Measurements from ENCODE around the gene R3HDM4. TPM values are rescaled to one million over a fixed set of nuclear protein-coding genes. Genes with fewer than 3 reads are reported as not detected.
A peak's percentile ranks its signal among the peaks of the same experiment; 100 is the strongest.
"Not testable (repeated sequence)": the region's sequence is repeated elsewhere in the genome, so short reads cannot be mapped to it uniquely, and the experiment has no call there.

The R3HDM4 gene
- total RNA-seq, 1 experiment from 2014 or later = 55.8 TPM

DNA sequence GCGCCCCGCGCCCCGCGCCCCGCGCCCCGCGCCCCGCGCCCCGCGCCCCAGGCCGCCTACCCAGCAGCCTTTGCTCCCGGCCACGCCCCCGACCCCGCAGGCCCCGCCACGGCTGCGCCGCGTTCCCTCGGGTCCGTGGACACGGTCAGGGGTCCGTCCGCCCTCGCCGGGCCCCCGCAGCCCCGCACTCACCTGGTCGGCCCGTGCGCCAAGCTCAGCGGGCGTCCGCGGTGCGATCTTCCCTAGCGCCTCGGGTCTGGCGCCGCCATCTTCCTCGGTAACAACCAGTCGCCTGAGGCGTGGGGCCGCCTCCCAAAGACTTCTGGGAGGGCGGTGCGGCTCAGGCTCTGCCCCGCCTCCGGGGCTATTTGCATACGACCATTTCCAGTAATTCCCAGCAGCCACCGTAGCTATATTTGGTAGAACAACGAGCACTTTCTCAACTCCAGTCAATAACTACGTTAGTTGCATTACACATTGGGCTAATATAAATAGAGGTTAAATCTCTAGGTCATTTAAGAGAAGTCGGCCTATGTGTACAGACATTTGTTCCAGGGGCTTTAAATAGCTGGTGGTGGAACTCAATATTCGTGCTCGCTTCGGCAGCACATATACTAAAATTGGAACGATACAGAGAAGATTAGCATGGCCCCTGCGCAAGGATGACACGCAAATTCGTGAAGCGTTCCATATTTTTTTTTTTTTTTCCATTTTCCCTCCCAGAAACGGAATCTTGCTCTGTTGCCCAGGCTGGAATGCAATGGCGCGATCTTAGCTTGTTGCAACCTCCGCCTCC, 19.9 kb downstream of the R3HDM4 start, which contains the start of the genes MED16 and RNU6-9:
Gene MED16, minus strand, starts transcription at position 294 of the 796 bp plus-strand sequence. CDS start 2,056 bp downstream, outside the sequence.
Gene RNU6-9, plus strand, starts transcription at position 591 of the 796 bp plus-strand sequence.
- peaks cover 10% of the 10 kb centered on the region; the same call in 1 of the 2 replicates for H4K20me1 ChIP-seq (ENCODE audit: insufficient read depth)
- H3K4me3 ChIP-seq = peak within 1 kb of the TSS; percentile 85
- intact Hi-C loops (cut with micrococcal nuclease; ENCODE audit: unreplicated experiment) = no loop called here
- TSS peak; percentile 100 for BruUV-seq (replicated peaks)
- TF ChIP-seq, protein P1, sequence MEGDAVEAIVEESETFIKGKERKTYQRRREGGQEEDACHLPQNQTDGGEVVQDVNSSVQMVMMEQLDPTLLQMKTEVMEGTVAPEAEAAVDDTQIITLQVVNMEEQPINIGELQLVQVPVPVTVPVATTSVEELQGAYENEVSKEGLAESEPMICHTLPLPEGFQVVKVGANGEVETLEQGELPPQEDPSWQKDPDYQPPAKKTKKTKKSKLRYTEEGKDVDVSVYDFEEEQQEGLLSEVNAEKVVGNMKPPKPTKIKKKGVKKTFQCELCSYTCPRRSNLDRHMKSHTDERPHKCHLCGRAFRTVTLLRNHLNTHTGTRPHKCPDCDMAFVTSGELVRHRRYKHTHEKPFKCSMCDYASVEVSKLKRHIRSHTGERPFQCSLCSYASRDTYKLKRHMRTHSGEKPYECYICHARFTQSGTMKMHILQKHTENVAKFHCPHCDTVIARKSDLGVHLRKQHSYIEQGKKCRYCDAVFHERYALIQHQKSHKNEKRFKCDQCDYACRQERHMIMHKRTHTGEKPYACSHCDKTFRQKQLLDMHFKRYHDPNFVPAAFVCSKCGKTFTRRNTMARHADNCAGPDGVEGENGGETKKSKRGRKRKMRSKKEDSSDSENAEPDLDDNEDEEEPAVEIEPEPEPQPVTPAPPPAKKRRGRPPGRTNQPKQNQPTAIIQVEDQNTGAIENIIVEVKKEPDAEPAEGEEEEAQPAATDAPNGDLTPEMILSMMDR (conservative IDR thresholded peaks at IDR 0.05) = no peak
- TF ChIP-seq EZH2 (IDR thresholded peaks at IDR 0.05; ENCODE audit: low read depth) = no peak
- H3K36me3 ChIP-seq (ENCODE audit: low read depth) = no peaks in the 10 kb centered on the region
- no peaks in the 10 kb centered on the region for H3K27me3 ChIP-seq (ENCODE audit: insufficient read depth, low read depth)
- H3K9me2 ChIP-seq (ENCODE audit: insufficient read depth) = no peaks in the 10 kb centered on the region
- H3K4me2 ChIP-seq = peak within 1 kb of the TSS; percentile 67
- peak; percentile 79 to 88 for DNase-seq
- H2AFZ ChIP-seq = peak within 1 kb of the TSS; percentile 49; the same call in 1 of the 2 replicates
- no peaks in the 10 kb centered on the region for H3K9me3 ChIP-seq (ENCODE audit: insufficient read depth, low read depth)
- H3K27ac ChIP-seq = peak within 1 kb of the TSS; percentile 76
- peaks cover 6% of the 10 kb centered on the region; the same call in 1 of the 2 replicates for H3K79me2 ChIP-seq (ENCODE audit: low read depth)
- CTCF ChIA-PET = no interaction called here
- POLR2A ChIA-PET (ENCODE audit: unreplicated experiment) = no interaction called here
- H3K4me1 ChIP-seq (replicated peaks; ENCODE audit: insufficient read depth) = no peaks in the 10 kb centered on the region
- H3F3A ChIP-seq (ENCODE audit: insufficient read depth, low read depth) = peaks cover 20% of the 10 kb centered on the region; the same call in 1 of the 2 replicates

DNA sequence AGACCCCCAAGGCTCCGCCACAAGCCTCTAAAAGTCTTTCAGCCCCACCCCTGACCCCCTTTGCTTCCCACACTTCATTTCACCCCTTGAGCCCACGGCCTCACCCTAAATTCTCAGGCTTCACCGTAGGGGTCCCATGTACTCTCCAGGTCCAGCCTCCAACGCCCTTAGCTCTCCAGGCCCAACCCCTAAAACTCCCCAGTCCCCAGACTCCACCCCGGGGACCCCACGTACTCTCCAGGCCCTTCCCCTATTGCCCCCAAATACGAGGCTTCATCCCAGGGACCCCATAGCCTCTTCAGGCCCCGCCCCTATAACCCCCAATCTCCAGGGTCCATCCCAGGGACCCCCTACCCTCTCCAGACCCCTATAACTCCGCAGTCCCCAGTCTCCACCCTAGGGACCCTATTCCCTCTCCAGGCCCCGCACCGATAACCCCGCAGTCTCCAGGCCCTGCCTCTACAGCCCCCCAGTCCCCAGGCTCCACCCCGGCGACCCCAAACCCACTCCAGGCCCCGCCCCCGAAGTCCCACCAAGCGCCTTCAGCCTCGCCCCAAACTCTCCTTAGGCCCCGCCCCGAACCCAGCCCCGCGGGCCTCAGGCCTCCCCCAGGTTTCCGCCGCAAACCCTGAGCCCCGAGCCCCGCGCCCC, 20.7 kb downstream of the R3HDM4 start:
- no TSS peak for BruUV-seq (replicated peaks)
- H4K20me1 ChIP-seq (ENCODE audit: insufficient read depth) = peaks cover 16% of the 10 kb centered on the region; the same call in 1 of the 2 replicates
- no peak for DNase-seq
- peak overlapping the region; percentile 85 for H3K4me3 ChIP-seq
- TF ChIP-seq EZH2 (IDR thresholded peaks at IDR 0.05; ENCODE audit: low read depth) = no peak
- TF ChIP-seq, protein P1 (conservative IDR thresholded peaks at IDR 0.05) = no peak
- H3K4me1 ChIP-seq (replicated peaks; ENCODE audit: insufficient read depth) = no peaks in the 10 kb centered on the region
- peaks cover 28% of the 10 kb centered on the region for H3F3A ChIP-seq (ENCODE audit: insufficient read depth, low read depth)
- no peaks in the 10 kb centered on the region for H3K9me3 ChIP-seq (ENCODE audit: insufficient read depth, low read depth)
- CTCF ChIA-PET = no interaction called here
- H3K9me2 ChIP-seq (ENCODE audit: insufficient read depth) = no peaks in the 10 kb centered on the region
- H3K36me3 ChIP-seq (ENCODE audit: low read depth) = 0 out of 2 replicates have a peak, but pooled peaks cover 2% of the 10 kb centered on the region
- no peak overlapping the region; the same call in 1 of the 2 replicates for H3K27ac ChIP-seq
- no peak overlapping the region for H2AFZ ChIP-seq
- peaks cover 6% of the 10 kb centered on the region; the same call in 1 of the 2 replicates for H3K79me2 ChIP-seq (ENCODE audit: low read depth)
- POLR2A ChIA-PET (ENCODE audit: unreplicated experiment) = no interaction called here
- intact Hi-C loops (cut with micrococcal nuclease; ENCODE audit: unreplicated experiment) = no loop called here
- H3K27me3 ChIP-seq (ENCODE audit: insufficient read depth, low read depth) = no peaks in the 10 kb centered on the region
- peak overlapping the region; percentile 67 for H3K4me2 ChIP-seq

DNA sequence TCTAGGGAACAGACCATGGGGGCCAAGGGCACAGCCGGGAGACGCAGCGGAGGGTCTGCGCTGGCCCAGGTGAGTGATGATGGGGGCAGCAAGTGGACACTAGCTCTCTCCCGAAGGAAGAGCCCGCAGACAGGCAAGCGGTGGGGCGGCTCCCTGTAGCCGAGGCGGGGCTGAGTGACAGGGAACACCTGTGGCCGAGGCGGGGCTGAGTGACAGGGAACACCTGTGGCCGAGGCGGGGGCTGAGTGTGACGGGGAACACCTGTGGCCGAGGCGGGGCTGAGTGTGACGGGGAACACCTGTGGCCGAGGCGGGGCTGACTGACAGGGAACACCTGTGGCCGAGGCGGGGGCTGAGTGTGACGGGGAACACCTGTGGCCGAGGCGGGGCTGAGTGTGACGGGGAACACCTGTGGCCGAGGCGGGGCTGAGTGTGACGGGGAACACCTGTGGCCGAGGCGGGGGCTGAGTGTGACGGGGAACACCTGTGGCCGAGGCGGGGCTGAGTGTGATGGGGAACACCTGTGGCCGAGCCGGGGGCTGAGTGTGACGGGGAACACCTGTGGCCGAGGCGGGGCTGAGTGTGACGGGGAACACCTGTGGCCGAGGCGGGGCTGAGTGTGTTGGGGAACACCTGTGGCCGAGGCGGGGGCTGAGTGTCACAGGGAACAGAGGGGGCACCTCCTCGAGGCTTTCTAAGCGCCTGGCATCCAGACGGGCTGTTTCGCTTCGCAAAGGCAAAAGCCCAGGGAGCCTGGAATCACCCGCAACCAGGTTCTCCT, 21.4 kb downstream of the R3HDM4 start:
- H4K20me1 ChIP-seq (ENCODE audit: insufficient read depth) = peaks cover 16% of the 10 kb centered on the region; the same call in 1 of the 2 replicates
- H3K36me3 ChIP-seq (ENCODE audit: low read depth); CTCF ChIA-PET; DNase-seq; H3K27me3 ChIP-seq (ENCODE audit: insufficient read depth, low read depth); H3K9me3 ChIP-seq (ENCODE audit: insufficient read depth, low read depth); H3K4me1 ChIP-seq (replicated peaks; ENCODE audit: insufficient read depth); H2AFZ ChIP-seq; H3K27ac ChIP-seq; intact Hi-C loops (cut with micrococcal nuclease; ENCODE audit: unreplicated experiment); POLR2A ChIA-PET (ENCODE audit: unreplicated experiment); H3K79me2 ChIP-seq (ENCODE audit: low read depth); H3K9me2 ChIP-seq (ENCODE audit: insufficient read depth): not testable (repeated sequence)
- peaks cover 32% of the 10 kb centered on the region for H3F3A ChIP-seq (ENCODE audit: insufficient read depth, low read depth)
- peak overlapping the region; percentile 67 for H3K4me2 ChIP-seq
- BruUV-seq (replicated peaks) = TSS peak; percentile 30
- H3K4me3 ChIP-seq = peak overlapping the region; percentile 85; the same call in 1 of the 2 replicates

Data from PC-9 (cell line).